Fibroblast of the conjunctiva (primary cell): ENCODE results near the gene KRTAP4-5.
"Not testable (repeated sequence)": the region's sequence is repeated elsewhere in the genome, so short reads cannot be mapped to it uniquely, and the experiment has no call there.

Source experiments
- DNase-seq: peaks from one replicate; pipeline ENCODE4 v3.0.0-alpha.2; 2010; ENCODE audit warnings: low read depth

KRTAP4-5 gene

GRCh38 chr17:41149652-41149985, at the start of gene KRTAP4-5:
Gene KRTAP4-5 (minus strand): TSS chr17:41149825. CDS start chr17:41149767, 58 bp downstream.
- DNase-seq = no peak

- DNase-seq = no peak
Observed at GRCh38 chr17:41196068-41196467, 46.4 kb upstream of the KRTAP4-5 start.

- DNase-seq = no peak
Observed at GRCh38 chr17:41190328-41190727, 40.7 kb upstream of the KRTAP4-5 start.

GRCh38 chr17:41189837-41190318, 40.3 kb upstream of the KRTAP4-5 start, which contains the start of gene KRTAP9-1:
Gene KRTAP9-1 (plus strand): TSS chr17:41189887. CDS start chr17:41189887, 0 bp downstream.
- not testable (repeated sequence) for DNase-seq

DNA sequence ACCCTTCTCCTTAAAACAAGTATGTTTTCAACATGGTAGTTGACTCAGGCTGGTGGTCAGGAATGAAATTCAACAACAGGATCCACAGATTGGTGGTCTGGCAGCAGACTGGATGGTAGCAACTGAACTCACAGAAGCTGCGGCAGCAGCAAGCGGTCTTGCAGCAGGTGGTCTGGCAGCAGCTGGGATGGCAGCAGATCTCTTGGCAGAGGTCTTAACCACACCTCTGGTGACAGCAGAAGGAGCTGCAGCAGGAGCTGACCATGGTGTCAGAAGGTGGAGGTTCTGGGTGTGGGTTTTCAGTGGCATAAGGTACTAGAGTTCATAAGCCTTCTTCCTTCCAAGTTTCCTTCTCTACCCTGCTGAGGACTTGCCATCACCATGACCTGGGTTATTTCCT, 37.2 kb upstream of the KRTAP4-5 start:
- DNase-seq = no peak

DNA sequence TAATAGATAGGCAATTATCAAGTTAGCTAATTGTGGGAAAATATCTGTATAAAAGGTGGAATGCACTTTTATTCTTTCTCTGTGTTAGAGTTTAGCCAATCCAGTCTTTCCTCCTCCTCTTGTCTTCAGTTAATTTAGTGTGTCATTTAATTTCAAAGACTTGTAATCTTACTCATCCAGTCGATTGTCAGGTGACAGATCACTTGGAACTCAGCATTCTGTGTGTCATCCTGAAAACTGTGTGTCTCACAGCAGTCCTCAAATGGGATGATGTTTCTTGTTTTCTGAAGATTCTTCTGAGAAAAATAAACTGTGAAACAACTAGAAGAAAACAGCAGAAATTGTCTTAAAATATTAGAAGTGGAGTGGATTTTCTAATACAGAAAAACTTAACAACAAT, 35.4 kb upstream of the KRTAP4-5 start:
- DNase-seq = no peak

DNA sequence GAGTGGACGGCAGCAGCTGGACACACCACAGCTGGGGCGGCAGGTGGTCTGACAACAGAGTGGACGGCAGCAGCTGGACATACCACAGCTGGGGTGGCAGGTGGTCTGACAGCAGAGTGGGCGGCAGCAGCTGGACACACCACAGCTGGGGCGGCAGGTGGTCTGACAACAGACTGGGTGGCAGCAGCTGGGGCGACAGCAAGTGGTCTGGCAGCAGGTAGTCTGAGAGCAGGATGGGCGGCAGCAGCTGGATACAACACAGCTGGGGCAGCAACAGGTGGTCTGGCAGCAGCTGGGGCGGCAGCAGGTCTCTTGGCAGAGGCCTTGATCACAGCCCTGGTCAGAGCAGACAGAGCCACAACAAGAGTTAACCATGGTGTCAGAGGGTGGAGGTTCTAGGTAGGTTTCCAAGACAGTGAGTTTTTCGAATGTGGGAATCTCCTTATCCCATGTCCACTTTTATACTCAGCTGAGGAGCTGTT, 34.9 kb upstream of the KRTAP4-5 start, which contains the start of gene KRTAP4-1:
Gene KRTAP4-1, minus strand, starts transcription at position 432 of the 482 bp plus-strand sequence. Its CDS starts 57 bp downstream, at position 375.
- no peak for DNase-seq

DNA sequence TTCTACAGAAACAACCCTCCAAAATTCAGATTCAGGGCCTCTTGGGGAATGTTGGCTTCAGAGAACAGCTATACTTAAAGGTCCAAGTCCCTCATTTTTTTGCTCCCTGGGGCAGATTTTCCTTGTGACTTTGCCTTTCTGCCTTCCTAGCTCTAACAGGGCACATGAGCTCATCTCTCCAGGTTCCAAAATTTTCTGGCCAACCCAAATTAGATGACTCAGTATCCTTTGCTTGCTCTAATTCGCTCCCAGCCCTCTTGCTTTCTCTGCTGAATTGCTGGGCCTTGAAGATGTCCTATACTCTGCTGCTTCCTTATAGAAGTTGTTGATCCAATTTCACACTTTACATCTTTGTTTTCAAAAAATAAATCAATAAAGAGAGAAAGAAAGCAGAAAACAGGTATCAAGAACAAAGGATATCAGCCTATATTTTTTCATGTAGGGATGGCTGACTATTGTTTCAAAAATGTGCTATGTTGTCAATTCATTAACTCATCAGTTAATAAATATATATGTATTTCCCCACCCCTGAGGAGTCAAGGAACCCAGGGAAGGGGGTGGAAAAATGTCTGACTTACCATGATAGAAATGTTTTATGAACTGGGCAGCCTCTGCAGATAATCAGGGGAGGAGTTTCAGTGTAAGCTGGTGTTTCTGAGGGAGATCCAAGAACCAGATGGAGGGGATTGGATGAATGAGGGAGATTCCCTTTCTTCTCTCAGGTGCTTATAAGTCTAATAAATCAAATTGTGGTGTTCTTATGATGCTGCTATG, 29.4 kb upstream of the KRTAP4-5 start:
- DNase-seq = no peak

DNA sequence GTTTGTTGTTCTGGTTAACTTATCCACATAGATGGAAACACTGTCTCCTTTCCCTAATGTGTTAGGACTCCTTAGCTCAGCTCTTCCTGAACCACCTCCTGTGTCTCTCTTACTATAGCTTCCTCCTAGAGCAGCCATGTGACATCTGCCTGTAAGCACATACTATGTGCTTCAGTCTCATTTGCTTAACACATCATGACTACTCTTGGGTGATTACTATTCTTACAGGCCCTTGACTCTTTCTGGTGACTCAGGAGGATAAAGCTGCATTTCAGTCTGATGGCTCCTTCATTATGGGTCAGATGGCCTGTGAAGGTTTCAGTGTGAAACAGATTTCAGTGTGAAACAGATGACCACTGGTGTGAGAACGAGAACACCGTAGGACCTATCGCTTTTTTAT, 28.7 kb upstream of the KRTAP4-5 start:
- DNase-seq = no peak

- DNase-seq = no peak
Observed at GRCh38 chr17:41177727-41178271, 28.2 kb upstream of the KRTAP4-5 start, which contains the start of gene KRTAP4-2. Gene KRTAP4-2 (minus strand): TSS chr17:41178221. CDS start chr17:41178164, 57 bp downstream.

DNA sequence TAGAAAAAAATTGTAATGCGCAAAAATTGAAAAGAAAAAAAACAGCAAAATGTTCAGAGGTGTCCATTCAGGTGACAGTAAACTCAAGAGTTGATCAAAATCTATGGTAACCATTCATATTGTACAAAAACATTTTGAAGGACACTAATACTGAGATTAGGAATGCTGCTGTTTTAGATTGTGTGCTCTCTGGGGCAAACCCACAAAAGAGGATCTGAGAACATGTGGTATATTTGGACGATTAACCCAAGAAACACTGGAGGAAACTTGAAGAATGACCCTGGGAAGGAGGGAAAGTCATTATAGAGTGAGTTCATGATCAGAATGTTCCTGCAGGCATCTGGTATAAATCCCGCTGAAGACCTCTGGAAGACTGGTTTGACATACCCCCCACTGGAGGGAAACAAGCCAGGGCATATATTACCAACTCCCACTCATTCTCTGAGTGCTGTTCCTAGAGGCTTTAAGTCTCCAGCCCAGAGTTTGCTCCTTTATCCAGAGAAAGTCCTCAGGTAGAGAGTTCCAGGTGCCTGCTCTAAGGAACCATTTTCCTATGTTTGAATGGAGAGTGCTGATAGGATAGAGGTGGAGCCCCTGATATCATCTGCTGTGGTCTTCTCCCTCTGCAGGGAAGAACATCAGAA, 27.2 kb upstream of the KRTAP4-5 start:
- no peak for DNase-seq

DNA sequence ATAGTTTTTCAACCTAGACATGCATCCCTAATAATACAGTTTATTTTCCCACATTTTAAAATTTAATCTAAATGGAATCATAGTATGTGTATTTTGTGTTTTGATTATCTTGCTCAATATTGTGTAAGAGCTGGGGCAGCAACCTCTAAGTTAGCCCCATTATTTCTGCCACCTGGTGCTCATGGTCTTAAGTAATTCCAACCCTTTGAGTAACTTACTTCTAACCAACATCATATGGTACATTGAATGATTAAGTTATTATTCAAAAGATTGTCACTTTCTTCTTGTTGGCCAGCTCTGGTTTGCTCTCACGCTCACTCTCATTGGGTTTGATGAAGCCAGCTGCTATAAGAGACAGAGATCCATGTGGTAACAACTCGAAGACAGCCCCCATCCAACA, 22.3 kb upstream of the KRTAP4-5 start:
- no peak for DNase-seq

GRCh38 chr17:41168121-41168520, 18.5 kb upstream of the KRTAP4-5 start, which contains the start of gene KRTAP4-3:
Gene KRTAP4-3 (minus strand): TSS chr17:41168221. CDS start chr17:41168172, 49 bp downstream.
- DNase-seq = no peak

GRCh38 chr17:41167561-41167960, 17.9 kb upstream of the KRTAP4-5 start:
- DNase-seq = no peak

- DNase-seq = no peak
Observed at GRCh38 chr17:41163828-41164227, 14.2 kb upstream of the KRTAP4-5 start.

- DNase-seq = no peak
Observed at GRCh38 chr17:41160648-41161047, 11.0 kb upstream of the KRTAP4-5 start, which contains the start of gene KRTAP4-4. Gene KRTAP4-4 (minus strand): TSS chr17:41160748. CDS start chr17:41160691, 57 bp downstream.

DNA sequence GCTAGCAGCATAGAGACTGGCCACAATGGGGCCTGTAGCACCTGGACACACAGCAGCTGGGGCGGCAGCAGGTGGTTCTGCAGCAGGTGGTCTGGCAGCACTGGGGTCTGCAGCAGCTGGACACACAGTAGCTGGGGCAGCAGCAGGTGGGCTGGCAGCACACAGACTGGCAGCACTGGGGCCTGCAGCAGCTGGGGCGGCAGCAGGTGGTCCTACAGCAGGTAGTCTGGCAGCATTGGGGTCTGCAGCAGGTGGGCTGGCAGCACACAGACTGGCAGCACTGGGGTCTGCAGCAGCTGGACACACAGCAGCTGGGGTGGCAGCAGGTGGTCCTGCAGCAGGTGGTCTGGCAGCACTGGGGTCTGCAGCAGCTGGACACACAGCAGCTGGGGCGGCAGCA, 10.6 kb upstream of the KRTAP4-5 start:
- not testable (repeated sequence) for DNase-seq

DNA sequence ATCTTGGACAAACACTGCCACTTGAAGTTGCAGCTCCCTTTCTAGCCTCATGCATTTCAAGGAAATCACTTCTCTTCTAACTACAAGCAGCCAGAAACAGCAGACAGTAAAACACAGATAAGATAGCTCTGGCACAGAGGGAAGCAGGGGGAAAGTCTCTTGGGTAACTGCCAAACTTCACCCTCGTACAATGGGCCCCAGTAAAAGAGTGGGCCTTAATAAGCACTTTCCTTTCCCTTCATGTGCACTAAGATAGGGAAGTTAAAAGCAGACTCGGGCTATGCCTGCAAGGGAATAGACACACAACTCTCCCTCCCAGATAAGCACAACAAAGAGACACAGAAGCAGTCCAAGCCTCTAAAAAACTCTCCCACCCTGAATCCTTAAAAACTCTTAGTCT, 4.2 kb upstream of the KRTAP4-5 start:
- DNase-seq = no peak

- no peak for DNase-seq
Observed at GRCh38 chr17:41151525-41151924, 1.9 kb upstream of the KRTAP4-5 start.

DNA sequence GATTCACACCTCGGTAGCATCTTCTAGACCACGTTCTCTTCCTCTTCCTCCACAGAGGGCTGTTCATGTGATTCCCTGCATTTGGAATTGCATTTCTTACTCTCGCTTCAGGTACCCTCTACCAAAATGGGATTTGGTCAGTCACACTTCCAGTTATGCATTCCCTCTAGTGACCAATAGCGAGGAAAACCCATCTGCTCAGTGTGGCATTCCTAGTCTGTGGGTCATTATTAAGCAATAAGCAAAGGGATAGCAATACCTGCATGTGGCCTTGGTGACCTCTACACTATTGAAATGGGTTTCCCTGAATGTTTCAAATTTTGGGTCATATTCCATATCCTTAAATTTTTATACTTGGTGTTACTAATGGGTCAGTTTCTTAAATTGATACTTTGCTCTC, 401 bp upstream of the KRTAP4-5 start:
- DNase-seq = no peak

DNA sequence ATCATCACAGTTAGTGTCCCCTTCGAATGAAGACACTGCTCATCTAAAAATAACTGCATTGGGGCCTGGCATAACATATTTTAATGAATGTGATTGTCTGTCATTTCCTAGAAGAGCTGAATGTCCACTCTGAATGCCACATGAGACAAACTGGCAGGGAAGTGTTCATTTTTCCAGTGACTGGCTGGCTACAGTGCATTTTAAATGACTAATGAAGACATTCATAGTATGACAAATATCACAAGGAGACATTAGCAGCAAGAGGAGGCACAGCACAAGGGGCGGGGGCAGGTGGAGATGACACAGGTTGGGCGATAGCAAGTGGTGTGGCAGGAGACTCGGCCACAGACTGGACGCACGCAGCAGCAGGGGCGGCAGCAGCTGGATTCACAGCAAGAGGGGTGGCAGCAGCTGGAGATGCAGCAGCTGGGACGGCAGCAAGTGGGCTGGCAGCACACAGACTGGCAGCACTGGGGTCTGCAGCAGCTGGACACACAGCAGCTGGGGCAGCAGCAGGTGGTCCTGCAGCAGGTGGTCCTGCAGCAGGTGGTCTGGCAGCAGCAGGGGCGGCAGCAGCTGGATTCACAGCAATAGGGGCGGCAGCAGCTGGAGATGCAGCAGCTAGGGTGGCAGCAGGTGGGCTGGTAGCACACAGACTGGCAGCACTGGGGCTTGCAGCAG, 514 bp downstream of the KRTAP4-5 start:
- not testable (repeated sequence) for DNase-seq
